ENCODE data around the gene LCN1. TPM values are rescaled to one million over a fixed set of nuclear protein-coding genes. Genes with fewer than 3 reads are reported as not detected.
A peak's percentile ranks its signal among the peaks of the same experiment; 100 is the strongest.

Gene LCN1
- total RNA-seq, 1 donor from 2014 or later, result not detected

GRCh38 chr9:135474915-135475314 is 46.3 kb upstream of the LCN1 start:
- Mint-ChIP-seq H3K27me3 (ENCODE audit: insufficient read depth, low read depth) (peaks cover 13% of the 10 kb centered on the region), H3K4me1 (peaks cover 65% of the 10 kb centered on the region), H3K36me3 (no peaks in the 10 kb centered on the region), H3K9me3 (no peaks in the 10 kb centered on the region), H3K27ac (no peak overlapping the region), H3K4me3 (no peak overlapping the region)
- peak; percentile 70 for TF ChIP-seq CTCF (IDR thresholded peaks at IDR 0.05)
- no peak for TF ChIP-seq EZH2 (IDR thresholded peaks at IDR 0.05)
- TF ChIP-seq EZH2phosphoT487 (IDR thresholded peaks at IDR 0.05), result no peak
- Histone ChIP-seq H4K20me1 (ENCODE audit: low read depth) (peaks cover 5% of the 10 kb centered on the region), H3K36me3 (no peaks in the 10 kb centered on the region), H2AFZ (replicated peaks) (no peak overlapping the region), H3K9ac (no peak overlapping the region), H3K27ac (no peak overlapping the region), H3F3A (ENCODE audit: low read depth) (peaks cover 33% of the 10 kb centered on the region), H3K79me2 (ENCODE audit: low read depth) (no peaks in the 10 kb centered on the region), H3K9me3 (ENCODE audit: low read depth) (no peaks in the 10 kb centered on the region), H3K4me1 (peaks cover 40% of the 10 kb centered on the region), H3K4me2 (peak overlapping the region; percentile 37), H3K27me3 (no peaks in the 10 kb centered on the region), H3K4me3 (no peak overlapping the region)
- DNase-seq (ENCODE audit: low spot score), result peak; percentile 77

- TF ChIP-seq EZH2phosphoT487 (IDR thresholded peaks at IDR 0.05), result no peak
- TF ChIP-seq EZH2 (IDR thresholded peaks at IDR 0.05), result no peak
- TF ChIP-seq CTCF (IDR thresholded peaks at IDR 0.05), result no peak
- no peak overlapping the region for H3K27ac Mint-ChIP-seq
- Histone ChIP-seq H3K27ac (no peak overlapping the region), H3K36me3 (no peaks in the 10 kb centered on the region), H3K4me1 (peaks cover 30% of the 10 kb centered on the region), H3K4me2 (no peak overlapping the region), H3K79me2 (ENCODE audit: low read depth) (peaks cover 18% of the 10 kb centered on the region), H3K9me3 (ENCODE audit: low read depth) (no peaks in the 10 kb centered on the region), H4K20me1 (ENCODE audit: low read depth) (peaks cover 17% of the 10 kb centered on the region), H2AFZ (replicated peaks) (no peak overlapping the region), H3K4me3 (no peak overlapping the region), H3K9ac (no peak overlapping the region), H3K27me3 (no peaks in the 10 kb centered on the region), H3F3A (ENCODE audit: low read depth) (peaks cover 27% of the 10 kb centered on the region)
- H3K36me3 Mint-ChIP-seq, result no peaks in the 10 kb centered on the region
- H3K27me3 Mint-ChIP-seq (ENCODE audit: insufficient read depth, low read depth), result peaks cover 12% of the 10 kb centered on the region
- H3K9me3 Mint-ChIP-seq, result no peaks in the 10 kb centered on the region
- no peak for DNase-seq (ENCODE audit: low spot score)
- peaks cover 54% of the 10 kb centered on the region for H3K4me1 Mint-ChIP-seq
- H3K4me3 Mint-ChIP-seq, result no peak overlapping the region
These were observed 44.5 kb upstream of the LCN1 start for GRCh38 chr9:135476561-135477355.

GRCh38 chr9:135478191-135478590 is 43.0 kb upstream of the LCN1 start:
- Histone ChIP-seq H3K4me2 (no peak overlapping the region), H4K20me1 (ENCODE audit: low read depth) (peaks cover 27% of the 10 kb centered on the region), H3K4me3 (no peak overlapping the region), H3K36me3 (no peaks in the 10 kb centered on the region), H3K9me3 (ENCODE audit: low read depth) (no peaks in the 10 kb centered on the region), H3K27me3 (no peaks in the 10 kb centered on the region), H2AFZ (replicated peaks) (no peak overlapping the region), H3K79me2 (ENCODE audit: low read depth) (peaks cover 31% of the 10 kb centered on the region), H3F3A (ENCODE audit: low read depth) (peaks cover 20% of the 10 kb centered on the region), H3K4me1 (peaks cover 16% of the 10 kb centered on the region), H3K27ac (no peak overlapping the region), H3K9ac (no peak overlapping the region)
- Mint-ChIP-seq H3K36me3 (peaks cover 2% of the 10 kb centered on the region), H3K27ac (peak overlapping the region; percentile 60), H3K27me3 (ENCODE audit: insufficient read depth, low read depth) (peaks cover 10% of the 10 kb centered on the region), H3K9me3 (no peaks in the 10 kb centered on the region), H3K4me3 (peak overlapping the region; percentile 89), H3K4me1 (peaks cover 43% of the 10 kb centered on the region)
- no peak for DNase-seq (ENCODE audit: low spot score)
- TF ChIP-seq EZH2 (IDR thresholded peaks at IDR 0.05), result no peak
- TF ChIP-seq EZH2phosphoT487 (IDR thresholded peaks at IDR 0.05), result no peak
- no peak for TF ChIP-seq CTCF (IDR thresholded peaks at IDR 0.05)

All from neural progenitor cell (in vitro differentiated cells).